HepG2 (cell line): ENCODE results near the gene LDLRAP1. TPM values are rescaled to one million over a fixed set of nuclear protein-coding genes. Genes with fewer than 3 reads are reported as not detected.

Experiments
- BRCA1 ChIP-seq: sonication (generic); formaldehyde crosslinking; IDR thresholded peaks from 2 replicates; pipeline ENCODE4 v1.4.0; 2020; ENCODE audit warnings: missing genetic modification reagents
- JUND ChIP-seq: sonication (generic); formaldehyde crosslinking; IDR thresholded peaks from 2 replicates; pipeline ENCODE4 v1.8.0; 2022; ENCODE audit warnings: mild to moderate bottlenecking, missing genetic modification reagents
- NPAS2 ChIP-seq: sonication (generic); formaldehyde crosslinking; IDR thresholded peaks from 2 replicates; pipeline ENCODE4 v1.8.0; 2022; ENCODE audit warnings: mild to moderate bottlenecking, missing genetic modification reagents, borderline replicate concordance
- STAG1 ChIP-seq: sonication (generic); formaldehyde crosslinking; IDR thresholded peaks from 2 replicates; pipeline ENCODE4 v1.4.0; 2020; ENCODE audit warnings: missing genetic modification reagents
- TBX2 ChIP-seq: sonication (generic); formaldehyde crosslinking; IDR thresholded peaks from 2 replicates; pipeline ENCODE4 v1.5.0; 2020; ENCODE audit warnings: missing genetic modification reagents, mild to moderate bottlenecking, borderline replicate concordance
- U2AF2 ChIP-seq: fragments of 200-400 bp; formaldehyde crosslinking; IDR thresholded peaks from 2 replicates; pipeline ENCODE4 v1.6.1; 2017; ENCODE audit warnings: low read depth, mild to moderate bottlenecking, low read length
- ZNF382 ChIP-seq: sonication (generic); formaldehyde crosslinking; IDR thresholded peaks from 2 replicates; pipeline ENCODE4 v1.5.0; 2020; ENCODE audit warnings: missing genetic modification reagents, mild to moderate bottlenecking, borderline replicate concordance
- ZNF530 ChIP-seq: sonication (generic); formaldehyde crosslinking; IDR thresholded peaks from 2 replicates; pipeline ENCODE4 v1.5.0; 2020; ENCODE audit warnings: low read depth, mild to moderate bottlenecking, missing genetic modification reagents
- ZNF607 ChIP-seq: sonication (generic); formaldehyde crosslinking; IDR thresholded peaks from 2 replicates; pipeline ENCODE4 v1.5.1; 2020; ENCODE audit warnings: missing genetic modification reagents, mild to moderate bottlenecking, borderline replicate concordance
- ZSCAN20 ChIP-seq: sonication (generic); formaldehyde crosslinking; IDR thresholded peaks from 2 replicates; pipeline ENCODE4 v1.4.0; 2020; ENCODE audit warnings: missing genetic modification reagents, mild to moderate bottlenecking, borderline replicate concordance
- polyA plus RNA-seq, 8 experiments: library from polyadenylated mRNA; depleted of rRNA in 3 of 8; stranded (reverse) in 7 of 8; unstranded in 1 of 8; fragments of >200 nt; fragmentation: Illumina TruSeq in 4 of 8; extraction: Trizol in 4 of 8; gene quantifications; 2 replicates each; pipeline versions ENCODE4 v1.2.1 to v1.2.3, GENCODE V29; 2011 to 2016; ENCODE audit warnings: low read depth in 4 of 8, missing spikeins in 1 of 8, mixed read lengths in 1 of 8; ENCODE audit not compliant: insufficient read depth in 1 of 8
- total RNA-seq, 5 experiments: library from RNA; depleted of rRNA; stranded (reverse); fragments of >200 nt; fragmentation: Illumina TruSeq; extraction: Trizol; gene quantifications; 2 replicates each; pipeline ENCODE4 v1.2.3, GENCODE V29; 2016; ENCODE audit warnings: low read depth in 1 of 5
- TF ChIP-seq, protein P1 (sequence below): sonication (generic); formaldehyde crosslinking; IDR thresholded peaks from 2 replicates; pipeline ENCODE4 v1.4.0; 2020; ENCODE audit warnings: missing genetic modification reagents
- TF ChIP-seq, protein P2 (sequence below): sonication (generic); formaldehyde crosslinking; IDR thresholded peaks from 2 replicates; pipeline ENCODE4 v1.4.0; 2020; ENCODE audit warnings: missing genetic modification reagents, mild to moderate bottlenecking, borderline replicate concordance

The LDLRAP1 gene
- total and polyA plus RNA-seq, 2 of the 13 experiments (the other 11 are each of a cell fraction or from before 2014, with no cell fraction given), result 7.2 to 12.1 TPM

DNA sequence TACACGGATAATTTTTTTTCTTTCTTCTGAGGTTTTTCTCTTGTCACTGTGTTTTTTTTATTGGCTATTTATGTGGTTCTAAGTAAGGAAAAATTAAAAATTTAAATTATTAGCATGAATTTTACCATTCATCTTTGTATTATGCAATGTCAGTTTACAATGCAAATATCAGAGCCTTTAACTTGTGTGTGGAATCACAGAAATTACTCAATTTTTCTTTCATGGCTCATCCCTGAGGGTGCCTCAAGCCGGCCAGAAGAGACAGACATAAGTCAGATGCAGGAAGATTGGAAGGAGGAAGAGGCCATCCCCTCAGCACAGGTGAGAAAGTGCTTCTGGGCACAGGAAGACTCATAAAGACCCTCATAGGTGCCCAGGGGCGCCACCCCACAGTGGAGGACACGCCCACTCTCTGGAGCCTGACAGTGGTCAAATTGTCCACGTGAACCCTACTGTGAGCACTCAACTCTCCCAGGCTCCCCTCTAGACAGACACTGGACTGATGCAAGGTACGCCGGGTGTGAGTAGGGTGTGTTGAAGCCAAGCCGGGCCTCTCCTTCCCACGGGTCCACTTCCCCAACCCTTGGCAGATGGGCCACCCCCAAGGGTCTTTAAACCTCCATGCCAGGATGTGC lies 9.5 kb upstream of the LDLRAP1 start (continued):
- TF ChIP-seq STAG1 (CRISPR knock-in tag), result no peak
- no peak for TF ChIP-seq ZNF382 (CRISPR knock-in tag)
- TF ChIP-seq JUND (CRISPR knock-in tag), result no peak
- no peak for TF ChIP-seq U2AF2
- TF ChIP-seq ZNF530, result no peak
- TF ChIP-seq, protein P1, sequence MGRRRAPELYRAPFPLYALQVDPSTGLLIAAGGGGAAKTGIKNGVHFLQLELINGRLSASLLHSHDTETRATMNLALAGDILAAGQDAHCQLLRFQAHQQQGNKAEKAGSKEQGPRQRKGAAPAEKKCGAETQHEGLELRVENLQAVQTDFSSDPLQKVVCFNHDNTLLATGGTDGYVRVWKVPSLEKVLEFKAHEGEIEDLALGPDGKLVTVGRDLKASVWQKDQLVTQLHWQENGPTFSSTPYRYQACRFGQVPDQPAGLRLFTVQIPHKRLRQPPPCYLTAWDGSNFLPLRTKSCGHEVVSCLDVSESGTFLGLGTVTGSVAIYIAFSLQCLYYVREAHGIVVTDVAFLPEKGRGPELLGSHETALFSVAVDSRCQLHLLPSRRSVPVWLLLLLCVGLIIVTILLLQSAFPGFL (CRISPR knock-in tag), result no peak
- TF ChIP-seq ZSCAN20 (CRISPR knock-in tag), result no peak
- no peak for TF ChIP-seq TBX2 (CRISPR knock-in tag)
- TF ChIP-seq ZNF607 (CRISPR knock-in tag), result no peak
- TF ChIP-seq, protein P2, sequence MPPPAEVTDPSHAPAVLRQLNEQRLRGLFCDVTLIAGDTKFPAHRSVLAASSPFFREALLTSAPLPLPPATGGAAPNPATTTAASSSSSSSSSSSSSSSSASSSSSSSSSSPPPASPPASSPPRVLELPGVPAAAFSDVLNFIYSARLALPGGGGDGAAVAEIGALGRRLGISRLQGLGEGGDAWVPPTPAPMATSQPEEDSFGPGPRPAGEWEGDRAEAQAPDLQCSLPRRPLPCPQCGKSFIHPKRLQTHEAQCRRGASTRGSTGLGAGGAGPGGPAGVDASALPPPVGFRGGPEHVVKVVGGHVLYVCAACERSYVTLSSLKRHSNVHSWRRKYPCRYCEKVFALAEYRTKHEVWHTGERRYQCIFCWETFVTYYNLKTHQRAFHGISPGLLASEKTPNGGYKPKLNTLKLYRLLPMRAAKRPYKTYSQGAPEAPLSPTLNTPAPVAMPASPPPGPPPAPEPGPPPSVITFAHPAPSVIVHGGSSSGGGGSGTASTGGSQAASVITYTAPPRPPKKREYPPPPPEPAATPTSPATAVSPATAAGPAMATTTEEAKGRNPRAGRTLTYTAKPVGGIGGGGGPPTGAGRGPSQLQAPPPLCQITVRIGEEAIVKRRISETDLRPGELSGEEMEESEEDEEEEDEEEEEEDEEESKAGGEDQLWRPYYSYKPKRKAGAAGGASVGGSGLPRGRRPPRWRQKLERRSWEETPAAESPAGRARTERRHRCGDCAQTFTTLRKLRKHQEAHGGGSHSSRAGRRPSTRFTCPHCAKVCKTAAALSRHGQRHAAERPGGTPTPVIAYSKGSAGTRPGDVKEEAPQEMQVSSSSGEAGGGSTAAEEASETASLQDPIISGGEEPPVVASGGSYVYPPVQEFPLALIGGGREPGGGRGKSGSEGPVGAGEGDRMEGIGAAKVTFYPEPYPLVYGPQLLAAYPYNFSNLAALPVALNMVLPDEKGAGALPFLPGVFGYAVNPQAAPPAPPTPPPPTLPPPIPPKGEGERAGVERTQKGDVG, result no peak
- TF ChIP-seq BRCA1 (CRISPR knock-in tag), result no peak
- no peak for TF ChIP-seq NPAS2
- TF ChIP-seq, all 625 proteins: peak for 0
